ENCODE measurements around the gene MYADML2. TPM values are rescaled to one million over a fixed set of nuclear protein-coding genes. Genes with fewer than 3 reads are reported as not detected.

Gene MYADML2
- total RNA-seq, 3 donors from 2014 or later: 0.13 TPM; not detected in 2

- Histone ChIP-seq H3K4me3 (no peak overlapping the region), H3K9me3 (no peaks in the 10 kb centered on the region), H3K4me1 (ENCODE audit: low read depth) (peaks cover 33% of the 10 kb centered on the region), H3K36me3 (ENCODE audit: low read depth) (no peaks in the 10 kb centered on the region)
- TF ChIP-seq CTCF (IDR thresholded peaks at IDR 0.05): no peak
- peak in 2 of 3 donors; percentile 30 to 51 for DNase-seq
- no peak for ATAC-seq
- intact Hi-C loops (cut with DNase I, micrococcal nuclease): no loop called here
Observed at GRCh38 chr17:81929253-81930141, 17.5 kb downstream of the MYADML2 start.

- ATAC-seq (no peak), DNase-seq (peak in 2 of 3 donors; percentile 37 to 56)
- Histone ChIP-seq H3K9me3 (no peaks in the 10 kb centered on the region), H3K4me3 (no peak overlapping the region), H3K36me3 (ENCODE audit: low read depth) (no peaks in the 10 kb centered on the region), H3K4me1 (ENCODE audit: low read depth) (peaks cover 41% of the 10 kb centered on the region)
- no peak for TF ChIP-seq CTCF (IDR thresholded peaks at IDR 0.05)
- intact Hi-C loops (cut with DNase I, micrococcal nuclease): no loop called here
Observed at GRCh38 chr17:81928544-81929252, 18.3 kb downstream of the MYADML2 start.

- DNase-seq (peak; percentile 92 to 94 (median 93)), ATAC-seq (peak; percentile 55)
- Histone ChIP-seq H3K4me3 (peak within 1 kb of the TSS; percentile 84), H3K4me1 (ENCODE audit: low read depth) (peaks cover 49% of the 10 kb centered on the region), H3K36me3 (ENCODE audit: low read depth) (no peaks in the 10 kb centered on the region), H3K9me3 (no peaks in the 10 kb centered on the region)
- no peak for TF ChIP-seq CTCF (IDR thresholded peaks at IDR 0.05)
- intact Hi-C loops (cut with DNase I, micrococcal nuclease): no loop called here
Observed at GRCh38 chr17:81927653-81928543, 19.1 kb downstream of the MYADML2 start, which contains the start of gene MAFG. Gene MAFG (minus strand): TSS chr17:81927735. CDS start chr17:81923185, 4,550 bp downstream.

- Histone ChIP-seq H3K4me3 (peak overlapping the region; percentile 84), H3K4me1 (ENCODE audit: low read depth) (peaks cover 53% of the 10 kb centered on the region), H3K36me3 (ENCODE audit: low read depth) (no peaks in the 10 kb centered on the region), H3K9me3 (no peaks in the 10 kb centered on the region)
- no peak for TF ChIP-seq CTCF (IDR thresholded peaks at IDR 0.05)
- intact Hi-C loops (cut with DNase I, micrococcal nuclease): no loop called here
- ATAC-seq (no peak), DNase-seq (no peak)
Observed at GRCh38 chr17:81927152-81927652, 19.8 kb downstream of the MYADML2 start.

Measured in mucosa of descending colon (tissue), 3 donors.